Loucy (cell line): ENCODE results near the gene PCDHGA4.
"Not testable (repeated sequence)": the region's sequence is repeated elsewhere in the genome, so short reads cannot be mapped to it uniquely, and the experiment has no call there.

Experiments
- EZH2phosphoT487 ChIP-seq: fragments of 200-600 bp; IDR thresholded peaks from 2 replicates; pipeline ENCODE4 v1.6.1; 2018; ENCODE audit warnings: antibody characterized with exemption, mild to moderate bottlenecking, moderate library complexity, borderline replicate concordance
- TF ChIP-seq, protein P1 (sequence below): fragments of 200-600 bp; sonication (generic); conservative IDR thresholded peaks from 2 replicates; pipeline ENCODE4 v1.5.1; 2014; ENCODE audit warnings: mild to moderate bottlenecking, antibody characterized with exemption, low read length

DNA sequence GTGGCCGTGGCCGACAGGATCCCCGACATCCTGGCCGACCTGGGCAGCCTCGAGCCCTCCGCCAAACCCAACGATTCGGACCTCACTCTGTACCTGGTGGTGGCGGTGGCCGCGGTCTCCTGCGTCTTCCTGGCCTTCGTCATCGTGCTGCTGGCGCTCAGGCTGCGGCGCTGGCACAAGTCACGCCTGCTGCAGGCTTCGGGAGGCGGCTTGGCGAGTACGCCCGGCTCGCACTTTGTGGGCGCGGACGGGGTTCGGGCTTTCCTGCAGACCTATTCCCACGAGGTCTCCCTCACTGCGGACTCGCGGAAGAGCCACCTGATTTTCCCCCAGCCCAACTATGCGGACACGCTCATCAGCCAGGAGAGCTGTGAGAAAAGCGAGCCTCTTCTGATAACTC, 8.8 kb upstream of the PCDHGA4 start:
- TF ChIP-seq, protein P1, sequence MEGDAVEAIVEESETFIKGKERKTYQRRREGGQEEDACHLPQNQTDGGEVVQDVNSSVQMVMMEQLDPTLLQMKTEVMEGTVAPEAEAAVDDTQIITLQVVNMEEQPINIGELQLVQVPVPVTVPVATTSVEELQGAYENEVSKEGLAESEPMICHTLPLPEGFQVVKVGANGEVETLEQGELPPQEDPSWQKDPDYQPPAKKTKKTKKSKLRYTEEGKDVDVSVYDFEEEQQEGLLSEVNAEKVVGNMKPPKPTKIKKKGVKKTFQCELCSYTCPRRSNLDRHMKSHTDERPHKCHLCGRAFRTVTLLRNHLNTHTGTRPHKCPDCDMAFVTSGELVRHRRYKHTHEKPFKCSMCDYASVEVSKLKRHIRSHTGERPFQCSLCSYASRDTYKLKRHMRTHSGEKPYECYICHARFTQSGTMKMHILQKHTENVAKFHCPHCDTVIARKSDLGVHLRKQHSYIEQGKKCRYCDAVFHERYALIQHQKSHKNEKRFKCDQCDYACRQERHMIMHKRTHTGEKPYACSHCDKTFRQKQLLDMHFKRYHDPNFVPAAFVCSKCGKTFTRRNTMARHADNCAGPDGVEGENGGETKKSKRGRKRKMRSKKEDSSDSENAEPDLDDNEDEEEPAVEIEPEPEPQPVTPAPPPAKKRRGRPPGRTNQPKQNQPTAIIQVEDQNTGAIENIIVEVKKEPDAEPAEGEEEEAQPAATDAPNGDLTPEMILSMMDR: not testable (repeated sequence)
- not testable (repeated sequence) for TF ChIP-seq EZH2phosphoT487
